HAP-1 (cell line): ENCODE measurements around the gene STXBP5L.

Experiments
- DNase-seq, 2 experiments: peaks; one replicate each; pipeline ENCODE4 v3.0.0-alpha.2; 2016 to 2020; ENCODE audit warnings: low spot score in 2 of 2
- H3K27me3 ChIP-seq: fragments of 250-450 bp; sonication (Bioruptor Pico); 2 replicates; pipeline ENCODE4 v1.5.1; 2020; ENCODE audit warnings: low read depth, mild to moderate bottlenecking, moderate library complexity
- H3K36me3 ChIP-seq: fragments of 250-450 bp; sonication (Bioruptor Pico); replicated peaks from 2 replicates; pipeline ENCODE4 v1.5.1; 2020; ENCODE audit warnings: mild to moderate bottlenecking
- H3K4me1 ChIP-seq: fragments of 250-450 bp; sonication (Bioruptor Pico); 2 replicates; pipeline ENCODE4 v1.5.1; 2020; ENCODE audit warnings: mild to moderate bottlenecking
- H3K4me3 ChIP-seq: fragments of 250-450 bp; sonication (Bioruptor Pico); 2 replicates; pipeline ENCODE4 v1.5.1; 2020; ENCODE audit warnings: mild to moderate bottlenecking, moderate library complexity
- H3K9me3 ChIP-seq: fragments of 250-450 bp; sonication (Bioruptor Pico); 2 replicates; pipeline ENCODE4 v1.5.1; 2020; ENCODE audit warnings: mild to moderate bottlenecking, moderate library complexity
- in situ Hi-C: fragments of 300-500 bp; cut with MboI; formaldehyde crosslinking; loops from 3 replicates; pipeline ENCODE4 v1.14.3; 2020; ENCODE audit warnings: low sequenced_read_pairs, inconsistent platforms, mixed read lengths

Gene STXBP5L

GRCh38 chr3:120928991-120929390 is 21.0 kb downstream of the STXBP5L start:
- H3K36me3 ChIP-seq, result no peaks in the 10 kb centered on the region
- H3K9me3 ChIP-seq, result no peaks in the 10 kb centered on the region
- DNase-seq, result no peak
- no peaks in the 10 kb centered on the region for H3K27me3 ChIP-seq
- no peak overlapping the region for H3K4me3 ChIP-seq
- H3K4me1 ChIP-seq, result no peaks in the 10 kb centered on the region
- in situ Hi-C loops, result no loop called here

GRCh38 chr3:120931593-120931992 is 23.6 kb downstream of the STXBP5L start:
- Histone ChIP-seq H3K27me3 (no peaks in the 10 kb centered on the region), H3K4me1 (no peaks in the 10 kb centered on the region), H3K36me3 (no peaks in the 10 kb centered on the region), H3K9me3 (no peaks in the 10 kb centered on the region), H3K4me3 (no peak overlapping the region)
- DNase-seq, result no peak
- in situ Hi-C loops, result no loop called here

- in situ Hi-C loops, result no loop called here
- Histone ChIP-seq H3K4me1 (no peaks in the 10 kb centered on the region), H3K4me3 (no peak overlapping the region), H3K36me3 (no peaks in the 10 kb centered on the region), H3K27me3 (no peaks in the 10 kb centered on the region), H3K9me3 (no peaks in the 10 kb centered on the region)
- no peak for DNase-seq
Observed at GRCh38 chr3:120956143-120956542, 48.1 kb downstream of the STXBP5L start.

GRCh38 chr3:120982608-120983320 is 74.8 kb downstream of the STXBP5L start:
- no peak overlapping the region for H3K4me3 ChIP-seq
- no peak for DNase-seq
- in situ Hi-C loops, result no loop called here
- no peaks in the 10 kb centered on the region for H3K9me3 ChIP-seq
- H3K4me1 ChIP-seq, result no peaks in the 10 kb centered on the region
- no peaks in the 10 kb centered on the region for H3K27me3 ChIP-seq
- no peaks in the 10 kb centered on the region for H3K36me3 ChIP-seq

- Histone ChIP-seq H3K4me1 (no peaks in the 10 kb centered on the region), H3K9me3 (no peaks in the 10 kb centered on the region), H3K4me3 (no peak overlapping the region), H3K27me3 (no peaks in the 10 kb centered on the region), H3K36me3 (no peaks in the 10 kb centered on the region)
- in situ Hi-C loops, result no loop called here
- DNase-seq, result no peak
Observed at GRCh38 chr3:120983321-120983665, 75.3 kb downstream of the STXBP5L start.

GRCh38 chr3:120983841-120984240 is 75.8 kb downstream of the STXBP5L start:
- Histone ChIP-seq H3K9me3 (no peaks in the 10 kb centered on the region), H3K36me3 (no peaks in the 10 kb centered on the region), H3K27me3 (no peaks in the 10 kb centered on the region), H3K4me1 (no peaks in the 10 kb centered on the region), H3K4me3 (no peak overlapping the region)
- DNase-seq, result no peak
- in situ Hi-C loops, result no loop called here

GRCh38 chr3:120985242-120985641 is 77.2 kb downstream of the STXBP5L start:
- Histone ChIP-seq H3K9me3 (no peaks in the 10 kb centered on the region), H3K27me3 (no peaks in the 10 kb centered on the region), H3K36me3 (no peaks in the 10 kb centered on the region), H3K4me3 (no peak overlapping the region), H3K4me1 (no peaks in the 10 kb centered on the region)
- in situ Hi-C loops, result no loop called here
- DNase-seq, result no peak

- DNase-seq, result no peak
- no peak overlapping the region for H3K4me3 ChIP-seq
- no peaks in the 10 kb centered on the region for H3K4me1 ChIP-seq
- H3K9me3 ChIP-seq, result no peaks in the 10 kb centered on the region
- no peaks in the 10 kb centered on the region for H3K36me3 ChIP-seq
- in situ Hi-C loops, result no loop called here
- no peaks in the 10 kb centered on the region for H3K27me3 ChIP-seq
Observed at GRCh38 chr3:120988994-120989393, 81.0 kb downstream of the STXBP5L start.

- in situ Hi-C loops, result no loop called here
- Histone ChIP-seq H3K4me1 (no peaks in the 10 kb centered on the region), H3K4me3 (no peak overlapping the region), H3K27me3 (no peaks in the 10 kb centered on the region), H3K36me3 (no peaks in the 10 kb centered on the region), H3K9me3 (no peaks in the 10 kb centered on the region)
- no peak for DNase-seq
Observed at GRCh38 chr3:121018917-121019321, 110.9 kb downstream of the STXBP5L start.

GRCh38 chr3:121063628-121064027 is 155.6 kb downstream of the STXBP5L start:
- Histone ChIP-seq H3K36me3 (no peaks in the 10 kb centered on the region), H3K9me3 (no peaks in the 10 kb centered on the region), H3K4me1 (no peaks in the 10 kb centered on the region), H3K4me3 (no peak overlapping the region), H3K27me3 (no peaks in the 10 kb centered on the region)
- in situ Hi-C loops, result no loop called here
- DNase-seq, result no peak

- Histone ChIP-seq H3K9me3 (no peaks in the 10 kb centered on the region), H3K4me1 (no peaks in the 10 kb centered on the region), H3K36me3 (no peaks in the 10 kb centered on the region), H3K4me3 (no peak overlapping the region), H3K27me3 (no peaks in the 10 kb centered on the region; the same call in 1 of the 2 replicates)
- no peak for DNase-seq
- in situ Hi-C loops, result no loop called here
Observed at GRCh38 chr3:121064121-121064520, 156.1 kb downstream of the STXBP5L start.

GRCh38 chr3:121072133-121072532 is 164.1 kb downstream of the STXBP5L start:
- DNase-seq, result no peak

GRCh38 chr3:121073011-121073410 is 165.0 kb downstream of the STXBP5L start:
- Histone ChIP-seq H3K27me3 (no peaks in the 10 kb centered on the region; the same call in 1 of the 2 replicates), H3K4me1 (no peaks in the 10 kb centered on the region), H3K4me3 (no peak overlapping the region), H3K9me3 (no peaks in the 10 kb centered on the region), H3K36me3 (no peaks in the 10 kb centered on the region)
- DNase-seq, result no peak
- in situ Hi-C loops, result no loop called here

More at GRCh38 chr3:121072133-121072532, 164.1 kb downstream of the STXBP5L start:
- Histone ChIP-seq H3K9me3 (no peaks in the 10 kb centered on the region), H3K27me3 (no peaks in the 10 kb centered on the region; the same call in 1 of the 2 replicates), H3K4me1 (no peaks in the 10 kb centered on the region), H3K36me3 (no peaks in the 10 kb centered on the region), H3K4me3 (no peak overlapping the region)
- in situ Hi-C loops, result no loop called here

- no peaks in the 10 kb centered on the region for H3K27me3 ChIP-seq
- H3K4me3 ChIP-seq, result no peak overlapping the region
- no peak for DNase-seq
- no peaks in the 10 kb centered on the region for H3K36me3 ChIP-seq
- in situ Hi-C loops, result no loop called here
- no peaks in the 10 kb centered on the region for H3K4me1 ChIP-seq
- no peaks in the 10 kb centered on the region for H3K9me3 ChIP-seq
Observed at GRCh38 chr3:121075191-121075590, 167.2 kb downstream of the STXBP5L start.
